Measurements from ENCODE around the gene AFF3.
"Not testable (repeated sequence)": the region's sequence is repeated elsewhere in the genome, so short reads cannot be mapped to it uniquely, and the experiment has no call there.

The AFF3 gene

DNA sequence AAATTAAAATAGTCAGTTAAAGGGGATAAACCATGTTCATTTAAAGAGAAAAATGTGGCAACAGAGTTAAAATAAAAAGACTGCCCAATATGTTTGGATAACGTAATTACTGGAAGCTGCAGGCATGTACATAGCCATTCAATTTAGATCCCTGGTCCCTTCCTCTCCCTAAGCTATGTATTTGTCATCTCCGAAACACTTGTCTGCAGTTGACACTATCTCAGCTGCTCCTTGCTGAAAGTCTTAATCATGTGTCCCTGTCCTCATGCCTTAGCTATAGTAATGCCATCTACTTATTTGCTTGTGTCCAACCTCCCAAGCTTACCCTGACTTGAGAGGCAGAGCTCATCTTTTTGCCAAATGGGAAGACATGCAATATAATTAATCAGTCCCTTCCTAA, 478.7 kb downstream of the AFF3 start:
- no peak for TF ChIP-seq ARNT (IDR thresholded peaks at IDR 0.05)
- TF ChIP-seq FOXK2 (IDR thresholded peaks at IDR 0.05): no peak
- TF ChIP-seq NFRKB (IDR thresholded peaks at IDR 0.05): no peak
- ChIA-PET CTCF (no interaction called here), POLR2A (no interaction called here)
- DNase-seq (ENCODE audit: extremely low spot score): no peak

DNA sequence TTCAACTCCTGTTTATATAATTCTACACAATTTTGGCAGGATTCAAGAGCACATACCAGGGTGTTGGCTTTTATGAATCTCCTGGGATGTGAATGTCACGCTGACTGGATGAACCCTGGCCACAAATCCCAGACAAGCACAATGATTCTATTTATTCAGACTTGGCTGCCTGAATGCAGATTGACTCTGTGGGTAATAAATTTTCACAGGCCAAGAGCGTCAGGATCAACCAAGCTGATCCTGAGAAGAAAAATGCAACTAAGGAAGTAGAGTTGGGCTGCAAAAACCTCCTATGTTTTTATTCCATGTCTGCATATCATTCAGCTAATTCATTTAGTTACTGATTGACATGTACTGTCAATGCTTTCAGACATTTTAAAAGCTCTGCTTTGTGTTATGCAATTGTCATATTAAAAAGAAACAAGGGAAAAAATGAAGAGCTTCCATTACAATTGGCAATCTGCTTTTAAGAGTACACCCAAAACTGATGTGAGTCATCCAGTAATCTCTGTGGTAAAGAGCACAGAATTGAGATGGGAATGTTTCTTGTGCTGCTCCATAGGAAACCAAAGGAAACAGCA, 479.5 kb downstream of the AFF3 start:
- POLR2A ChIA-PET: no interaction called here
- CTCF ChIA-PET: no interaction called here
- no peak for DNase-seq (ENCODE audit: extremely low spot score)
- TF ChIP-seq, protein P1, sequence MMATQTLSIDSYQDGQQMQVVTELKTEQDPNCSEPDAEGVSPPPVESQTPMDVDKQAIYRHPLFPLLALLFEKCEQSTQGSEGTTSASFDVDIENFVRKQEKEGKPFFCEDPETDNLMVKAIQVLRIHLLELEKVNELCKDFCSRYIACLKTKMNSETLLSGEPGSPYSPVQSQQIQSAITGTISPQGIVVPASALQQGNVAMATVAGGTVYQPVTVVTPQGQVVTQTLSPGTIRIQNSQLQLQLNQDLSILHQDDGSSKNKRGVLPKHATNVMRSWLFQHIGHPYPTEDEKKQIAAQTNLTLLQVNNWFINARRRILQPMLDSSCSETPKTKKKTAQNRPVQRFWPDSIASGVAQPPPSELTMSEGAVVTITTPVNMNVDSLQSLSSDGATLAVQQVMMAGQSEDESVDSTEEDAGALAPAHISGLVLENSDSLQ (IDR thresholded peaks at IDR 0.05): no peak
- TF ChIP-seq NFRKB (IDR thresholded peaks at IDR 0.05): no peak
- TF ChIP-seq TARDBP (IDR thresholded peaks at IDR 0.05): no peak
- no peak for TF ChIP-seq SP1 (IDR thresholded peaks at IDR 0.05)
- TF ChIP-seq SUZ12 (IDR thresholded peaks at IDR 0.05): no peak
- TF ChIP-seq BHLHE40 (IDR thresholded peaks at IDR 0.05; ENCODE audit: borderline replicate concordance): no peak
- no peak for TF ChIP-seq CTBP1 (IDR thresholded peaks at IDR 0.05; ENCODE audit: borderline replicate concordance)
- no peak for TF ChIP-seq ARNT (IDR thresholded peaks at IDR 0.05)
- TF ChIP-seq LEF1 (IDR thresholded peaks at IDR 0.05; ENCODE audit: borderline replicate concordance): no peak
- TF ChIP-seq FOXA1 (IDR thresholded peaks at IDR 0.05): no peak
- TF ChIP-seq FOXK2 (IDR thresholded peaks at IDR 0.05): no peak
- TF ChIP-seq FOXM1 (IDR thresholded peaks at IDR 0.05; ENCODE audit: borderline replicate concordance): no peak
- no peak for TF ChIP-seq ZNF384 (IDR thresholded peaks at IDR 0.05)
- no peak for TF ChIP-seq L3MBTL2 (conservative IDR thresholded peaks at IDR 0.05)
- TF ChIP-seq HDGF (IDR thresholded peaks at IDR 0.05; ENCODE audit: borderline replicate concordance): no peak
- no peak for TF ChIP-seq ELF4 (IDR thresholded peaks at IDR 0.05)

DNA sequence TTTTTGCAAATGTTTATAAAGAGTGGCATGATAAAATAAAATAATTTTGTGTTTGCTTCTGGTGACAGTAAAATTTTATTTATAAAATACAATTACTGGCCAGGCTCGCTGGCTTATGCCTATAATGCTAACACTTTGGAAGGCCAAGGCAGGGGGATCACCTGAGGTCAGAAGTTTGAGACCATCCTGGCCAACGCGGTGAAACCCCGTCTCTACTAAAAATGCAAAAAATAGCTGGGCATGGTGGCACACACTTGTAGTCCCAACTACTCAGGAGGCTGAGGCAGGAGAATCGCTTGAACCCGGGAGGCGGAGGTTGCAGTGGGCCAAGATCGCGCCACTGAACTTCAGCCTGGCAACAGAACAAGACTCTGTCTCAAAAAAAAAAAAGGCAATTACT, 480.6 kb downstream of the AFF3 start:
- CTCF ChIA-PET; DNase-seq (ENCODE audit: extremely low spot score); POLR2A ChIA-PET: not testable (repeated sequence)

DNA sequence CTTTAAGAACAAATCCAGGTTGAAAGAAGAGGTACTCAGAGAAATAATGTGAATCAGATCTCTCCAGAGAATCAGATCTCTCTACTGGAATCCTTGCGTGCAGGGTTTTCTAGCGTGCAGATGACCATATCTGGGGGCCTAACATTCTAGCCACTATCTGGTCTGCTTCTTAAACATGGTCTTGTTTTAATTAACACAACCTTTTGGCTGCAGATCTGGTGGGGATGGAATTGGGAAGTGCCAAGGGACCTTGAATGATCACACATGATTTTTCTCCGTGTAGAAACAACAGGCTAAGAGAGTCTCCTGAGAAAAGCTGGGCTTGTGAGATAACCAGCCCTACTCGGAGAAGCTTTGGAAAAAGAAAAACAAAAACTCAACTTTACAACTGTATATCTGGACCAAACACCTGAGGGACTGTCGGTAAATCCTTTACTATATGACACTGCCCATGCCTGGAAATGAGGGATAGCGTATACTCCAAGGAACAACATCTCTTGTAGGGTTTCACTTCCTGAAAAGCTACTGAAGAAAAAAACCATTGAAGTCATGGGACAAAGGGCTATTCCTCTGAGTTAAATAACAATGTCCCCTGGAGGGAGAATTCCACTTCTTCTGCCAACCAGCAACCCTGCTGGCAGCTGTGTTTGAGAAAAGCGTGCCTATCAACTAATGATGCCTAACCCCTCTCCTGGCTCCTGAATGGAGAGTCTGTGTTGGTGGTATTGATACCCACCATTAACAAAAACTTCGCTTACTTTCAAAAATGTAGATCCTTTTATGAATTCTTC, 481.6 kb downstream of the AFF3 start:
- no peak for DNase-seq (ENCODE audit: extremely low spot score)
- TF ChIP-seq ARNT (IDR thresholded peaks at IDR 0.05) (no peak), HDGF (IDR thresholded peaks at IDR 0.05; ENCODE audit: borderline replicate concordance) (no peak), ZNF384 (IDR thresholded peaks at IDR 0.05) (no peak), TARDBP (IDR thresholded peaks at IDR 0.05) (no peak), FOXM1 (IDR thresholded peaks at IDR 0.05; ENCODE audit: borderline replicate concordance) (no peak), SP1 (IDR thresholded peaks at IDR 0.05) (no peak), FOXA1 (IDR thresholded peaks at IDR 0.05) (no peak), BHLHE40 (IDR thresholded peaks at IDR 0.05; ENCODE audit: borderline replicate concordance) (no peak), ELF4 (IDR thresholded peaks at IDR 0.05) (no peak), L3MBTL2 (conservative IDR thresholded peaks at IDR 0.05) (no peak), FOXK2 (IDR thresholded peaks at IDR 0.05) (no peak)
- TF ChIP-seq, protein P1 (IDR thresholded peaks at IDR 0.05): no peak
- ChIA-PET CTCF (no interaction called here), POLR2A (no interaction called here)

DNA sequence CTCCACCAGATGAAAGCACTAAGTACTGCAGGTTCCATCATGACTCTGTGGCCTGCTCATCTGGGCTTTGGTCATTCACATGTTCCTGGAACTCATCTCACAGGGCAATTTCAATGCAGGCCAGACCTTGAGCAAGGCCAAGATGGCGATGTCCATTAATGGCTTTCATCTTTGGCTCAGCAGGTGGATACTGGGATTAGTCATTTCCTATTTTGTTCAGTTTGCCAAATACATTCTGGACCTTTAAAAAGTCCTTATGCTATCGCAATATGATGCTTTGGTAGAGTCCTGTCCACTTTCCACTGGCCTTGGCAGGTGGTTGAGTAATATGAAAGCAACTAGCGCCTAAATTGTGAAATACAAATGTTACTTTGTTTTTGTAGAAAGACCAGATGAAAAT, 482.5 kb downstream of the AFF3 start:
- CTCF ChIA-PET: no interaction called here
- POLR2A ChIA-PET: no interaction called here
- DNase-seq (ENCODE audit: extremely low spot score): no peak
- no peak for TF ChIP-seq SUZ12 (IDR thresholded peaks at IDR 0.05)

DNA sequence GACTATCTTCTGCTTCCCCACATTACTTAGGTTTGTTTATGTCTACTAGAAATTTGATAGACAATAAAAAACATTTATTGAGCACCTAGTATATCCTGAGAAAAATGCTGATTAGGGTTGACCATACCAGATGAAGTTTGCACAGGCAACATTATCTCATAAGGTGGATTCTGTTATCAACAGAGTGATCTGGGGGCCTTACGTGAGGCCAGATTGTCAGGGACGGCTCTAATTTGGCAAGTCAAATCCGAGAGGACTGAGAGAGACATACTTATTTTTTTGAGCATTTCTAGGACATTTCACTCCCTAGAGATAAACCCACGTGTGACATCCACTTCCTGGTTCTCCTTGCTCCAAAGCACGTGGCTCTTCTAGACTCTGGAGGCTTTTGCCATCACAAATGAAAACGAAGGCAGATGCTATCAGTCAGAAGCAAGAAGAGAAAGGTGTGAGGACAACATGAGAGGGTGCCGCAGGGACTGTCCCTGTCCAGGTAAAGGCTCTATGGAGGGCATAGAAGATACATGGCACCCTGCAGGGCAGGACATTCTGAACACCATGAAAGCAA, 484.6 kb downstream of the AFF3 start:
- no peak for DNase-seq (ENCODE audit: extremely low spot score)
- POLR2A ChIA-PET: no interaction called here
- CTCF ChIA-PET: no interaction called here
- TF ChIP-seq ARNT (IDR thresholded peaks at IDR 0.05) (no peak), SP1 (IDR thresholded peaks at IDR 0.05) (no peak)

DNA sequence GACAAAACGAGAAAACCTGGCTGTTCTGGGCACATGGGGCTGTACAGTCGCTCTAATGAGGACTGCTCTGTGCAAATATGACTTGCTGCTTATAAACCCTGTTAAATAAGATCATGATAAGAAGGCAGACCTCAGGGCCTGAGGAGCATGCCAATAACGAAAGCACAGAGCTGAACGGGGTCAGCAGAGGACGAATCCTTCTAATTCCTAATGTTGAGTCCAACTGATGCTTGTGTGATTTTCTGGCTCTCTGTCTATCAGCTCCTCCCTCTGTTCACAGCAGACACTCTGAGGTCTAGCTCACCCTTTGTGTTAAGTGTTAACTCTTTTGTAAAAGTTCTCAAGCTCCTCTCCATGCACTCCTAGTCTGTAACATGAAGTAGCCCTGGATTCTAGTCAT, 485.4 kb downstream of the AFF3 start:
- ChIA-PET CTCF (no interaction called here), POLR2A (no interaction called here)
- DNase-seq (ENCODE audit: extremely low spot score): no peak
- TF ChIP-seq ZNF384 (IDR thresholded peaks at IDR 0.05) (no peak), NFRKB (IDR thresholded peaks at IDR 0.05) (no peak), FOXK2 (IDR thresholded peaks at IDR 0.05) (no peak), HDGF (IDR thresholded peaks at IDR 0.05; ENCODE audit: borderline replicate concordance) (no peak), TARDBP (IDR thresholded peaks at IDR 0.05) (no peak), L3MBTL2 (conservative IDR thresholded peaks at IDR 0.05) (no peak), FOXA1 (IDR thresholded peaks at IDR 0.05) (no peak), LEF1 (IDR thresholded peaks at IDR 0.05; ENCODE audit: borderline replicate concordance) (no peak), SP1 (IDR thresholded peaks at IDR 0.05) (no peak), ELF4 (IDR thresholded peaks at IDR 0.05) (no peak), BHLHE40 (IDR thresholded peaks at IDR 0.05; ENCODE audit: borderline replicate concordance) (no peak), ARNT (IDR thresholded peaks at IDR 0.05) (no peak), SUZ12 (IDR thresholded peaks at IDR 0.05) (no peak)
- TF ChIP-seq, protein P1 (IDR thresholded peaks at IDR 0.05): no peak

All from HEK293T (cell line).